Fibroblast of peridontal ligament (primary cell): ENCODE measurements around the gene ZNF644.
"Not testable (repeated sequence)": the region's sequence is repeated elsewhere in the genome, so short reads cannot be mapped to it uniquely, and the experiment has no call there.

Source experiments
- DNase-seq: peaks from one replicate; pipeline ENCODE4 v3.0.0-alpha.2; 2010; ENCODE audit errors: extremely low read depth

Gene ZNF644

GRCh38 chr1:90986953-90987352 lies 34.9 kb downstream of the ZNF644 start:
- no peak for DNase-seq

GRCh38 chr1:90977522-90977921 lies 44.3 kb downstream of the ZNF644 start:
- DNase-seq, result no peak

GRCh38 chr1:90973897-90974798 lies 47.7 kb downstream of the ZNF644 start:
- peak; percentile 45 for DNase-seq

- no peak for DNase-seq
Measured at GRCh38 chr1:90970208-90970607, 51.6 kb downstream of the ZNF644 start.

GRCh38 chr1:90969241-90969640 lies 52.6 kb downstream of the ZNF644 start:
- no peak for DNase-seq

GRCh38 chr1:90964444-90965035 lies 57.3 kb downstream of the ZNF644 start:
- peak; percentile 44 for DNase-seq

GRCh38 chr1:90963651-90964050 lies 58.2 kb downstream of the ZNF644 start:
- no peak for DNase-seq

GRCh38 chr1:90963236-90963635 lies 58.6 kb downstream of the ZNF644 start:
- no peak for DNase-seq

GRCh38 chr1:90959352-90960206 lies 62.3 kb downstream of the ZNF644 start:
- no peak for DNase-seq

GRCh38 chr1:90957497-90957896 lies 64.3 kb downstream of the ZNF644 start:
- DNase-seq, result no peak

GRCh38 chr1:90955769-90956168 lies 66.1 kb downstream of the ZNF644 start:
- no peak for DNase-seq

- no peak for DNase-seq
Measured at GRCh38 chr1:90952906-90953305, 68.9 kb downstream of the ZNF644 start.

- DNase-seq, result no peak
Measured at GRCh38 chr1:90951009-90951408, 70.8 kb downstream of the ZNF644 start.

- DNase-seq, result no peak
Measured at GRCh38 chr1:90948301-90948700, 73.5 kb downstream of the ZNF644 start.

- DNase-seq, result no peak
Measured at GRCh38 chr1:90946630-90947029, 75.2 kb downstream of the ZNF644 start.

- DNase-seq, result no peak
Measured at GRCh38 chr1:90945287-90945686, 76.5 kb downstream of the ZNF644 start.

GRCh38 chr1:90943966-90944365 lies 77.9 kb downstream of the ZNF644 start:
- DNase-seq, result no peak

- DNase-seq, result no peak
Measured at GRCh38 chr1:90940746-90941145, 81.1 kb downstream of the ZNF644 start.

- peak; percentile 18 for DNase-seq
Measured at GRCh38 chr1:90936731-90937130, 85.1 kb downstream of the ZNF644 start.

- no peak for DNase-seq
Measured at GRCh38 chr1:90936061-90936460, 85.8 kb downstream of the ZNF644 start.

- DNase-seq, result not testable (repeated sequence)
Measured at GRCh38 chr1:90928231-90928630, 93.6 kb downstream of the ZNF644 start.

GRCh38 chr1:90927674-90928073 lies 94.2 kb downstream of the ZNF644 start:
- DNase-seq, result not testable (repeated sequence)
